Measurements from ENCODE around the gene LRRC25. TPM values are rescaled to one million over a fixed set of nuclear protein-coding genes. Genes with fewer than 3 reads are reported as not detected.
"Not testable (repeated sequence)": the region's sequence is repeated elsewhere in the genome, so short reads cannot be mapped to it uniquely, and the experiment has no call there.

The LRRC25 gene
- total RNA-seq, 2 experiments from 2014 or later = 0.53 to 0.68 TPM

- H3K4me1 Mint-ChIP-seq (ENCODE audit: low read depth) = peaks cover 14% of the 10 kb centered on the region
- no peak for ATAC-seq
- CTCF ChIA-PET = interaction anchor here (0.7 to 8.0 kb wide), 2 partner anchors 27 to 31 kb away, joined by 3 to 122 read pairs; no protein-coding TSS in a partner anchor
These were observed 12.1 kb downstream of the LRRC25 start for GRCh38 chr19:18385359-18385674.

GRCh38 chr19:18384775-18385174 is 12.6 kb downstream of the LRRC25 start:
- CTCF ChIA-PET = no interaction called here
- Mint-ChIP-seq H3K27me3 (ENCODE audit: low read depth) (peaks cover 38% of the 10 kb centered on the region), H3K27ac (no peak overlapping the region), H3K9me3 (ENCODE audit: insufficient read depth) (no peaks in the 10 kb centered on the region), H3K4me3 (no peak overlapping the region), H3K4me1 (ENCODE audit: low read depth) (peaks cover 14% of the 10 kb centered on the region), H3K36me3 (ENCODE audit: low read depth) (no peaks in the 10 kb centered on the region)
- no peak for ATAC-seq
- no peak for DNase-seq
- POLR2A ChIA-PET = interaction anchor here (0.6 kb wide), 1 partner anchor 104 kb away, joined by 3 read pairs; the partner anchor contains the start of gene JUND

More at GRCh38 chr19:18385359-18385674, 12.1 kb downstream of the LRRC25 start:
- Mint-ChIP-seq H3K36me3 (ENCODE audit: low read depth) (no peaks in the 10 kb centered on the region), H3K27ac (no peak overlapping the region), H3K4me3 (no peak overlapping the region), H3K9me3 (ENCODE audit: insufficient read depth) (no peaks in the 10 kb centered on the region), H3K27me3 (ENCODE audit: low read depth) (peaks cover 39% of the 10 kb centered on the region)
- POLR2A ChIA-PET = interaction anchor here (0.6 kb wide), 1 partner anchor 104 kb away, joined by 3 read pairs; the partner anchor contains the start of gene JUND
- DNase-seq = no peak

- CTCF ChIA-PET = interaction anchor here (0.6 kb wide), 1 partner anchor 31 kb away, joined by 3 read pairs; no protein-coding TSS in a partner anchor
- not testable (repeated sequence) for ATAC-seq; H3K4me3 Mint-ChIP-seq; DNase-seq; H3K27ac Mint-ChIP-seq; H3K9me3 Mint-ChIP-seq (ENCODE audit: insufficient read depth); H3K36me3 Mint-ChIP-seq (ENCODE audit: low read depth)
- POLR2A ChIA-PET = interaction anchor here (1.8 kb wide), 1 partner anchor 10 kb away, joined by 5 read pairs; no protein-coding TSS in a partner anchor
- Mint-ChIP-seq H3K4me1 (ENCODE audit: low read depth) (peaks cover 13% of the 10 kb centered on the region), H3K27me3 (ENCODE audit: low read depth) (peaks cover 32% of the 10 kb centered on the region)
These were observed 13.8 kb downstream of the LRRC25 start for GRCh38 chr19:18383622-18384021.

GRCh38 chr19:18380843-18381242 is 16.6 kb downstream of the LRRC25 start:
- CTCF ChIA-PET = interaction anchor here (1.5 to 2.5 kb wide), 4 partner anchors 8 to 188 kb away, joined by 3 to 17 read pairs (median 5); partner anchors contain the start of gene MPV17L2
- peaks cover 16% of the 10 kb centered on the region for H3K27me3 Mint-ChIP-seq (ENCODE audit: low read depth)
- no peaks in the 10 kb centered on the region for H3K4me1 Mint-ChIP-seq (ENCODE audit: low read depth)
- ATAC-seq (no peak), DNase-seq (no peak)
- H3K27ac Mint-ChIP-seq = no peak overlapping the region
- POLR2A ChIA-PET = no interaction called here
- no peaks in the 10 kb centered on the region for H3K36me3 Mint-ChIP-seq (ENCODE audit: low read depth)
- H3K9me3 Mint-ChIP-seq (ENCODE audit: insufficient read depth) = no peaks in the 10 kb centered on the region
- H3K4me3 Mint-ChIP-seq = no peak overlapping the region

- CTCF ChIA-PET = interaction anchor here (1.5 to 2.5 kb wide), 4 partner anchors 9 to 187 kb away, joined by 3 to 17 read pairs (median 5); partner anchors contain the start of gene MPV17L2
- ATAC-seq = no peak
- no peak for DNase-seq
- no peak overlapping the region for H3K27ac Mint-ChIP-seq
- no peaks in the 10 kb centered on the region for H3K4me1 Mint-ChIP-seq (ENCODE audit: low read depth)
- no peak overlapping the region for H3K4me3 Mint-ChIP-seq
- H3K36me3 Mint-ChIP-seq (ENCODE audit: low read depth) = no peaks in the 10 kb centered on the region
- POLR2A ChIA-PET = no interaction called here
- H3K9me3 Mint-ChIP-seq (ENCODE audit: insufficient read depth) = no peaks in the 10 kb centered on the region
- peaks cover 9% of the 10 kb centered on the region for H3K27me3 Mint-ChIP-seq (ENCODE audit: low read depth)
These were observed 17.3 kb downstream of the LRRC25 start for GRCh38 chr19:18379803-18380747.

GRCh38 chr19:18377026-18377425 is 20.4 kb downstream of the LRRC25 start:
- Mint-ChIP-seq H3K4me3 (no peak overlapping the region), H3K27ac (no peak overlapping the region), H3K27me3 (ENCODE audit: low read depth) (peaks cover 5% of the 10 kb centered on the region), H3K9me3 (ENCODE audit: insufficient read depth) (no peaks in the 10 kb centered on the region), H3K4me1 (ENCODE audit: low read depth) (peaks cover 16% of the 10 kb centered on the region), H3K36me3 (ENCODE audit: low read depth) (no peaks in the 10 kb centered on the region)
- ATAC-seq (no peak), DNase-seq (no peak)
- POLR2A ChIA-PET = no interaction called here
- CTCF ChIA-PET = no interaction called here

GRCh38 chr19:18373892-18374629 is 23.4 kb downstream of the LRRC25 start:
- CTCF ChIA-PET = interaction anchor here (0.8 to 1.6 kb wide), 4 partner anchors 14 to 95 kb away, joined by 3 to 15 read pairs (median 4); no protein-coding TSS in a partner anchor
- no peaks in the 10 kb centered on the region for H3K27me3 Mint-ChIP-seq (ENCODE audit: low read depth)
- peak overlapping the region; percentile 82 for H3K27ac Mint-ChIP-seq
- DNase-seq = peak; percentile 87
- H3K9me3 Mint-ChIP-seq (ENCODE audit: insufficient read depth) = no peaks in the 10 kb centered on the region
- ATAC-seq = peak; percentile 88
- no peak overlapping the region for H3K4me3 Mint-ChIP-seq
- no peaks in the 10 kb centered on the region for H3K36me3 Mint-ChIP-seq (ENCODE audit: low read depth)
- peaks cover 16% of the 10 kb centered on the region for H3K4me1 Mint-ChIP-seq (ENCODE audit: low read depth)
- POLR2A ChIA-PET = interaction anchor here (0.6 kb wide), 1 partner anchor 142 kb away, joined by 4 read pairs; no protein-coding TSS in a partner anchor

- no peak overlapping the region for H3K4me3 Mint-ChIP-seq
- peak overlapping the region; percentile 82 for H3K27ac Mint-ChIP-seq
- peaks cover 16% of the 10 kb centered on the region for H3K4me1 Mint-ChIP-seq (ENCODE audit: low read depth)
- ATAC-seq = no peak
- no peaks in the 10 kb centered on the region for H3K9me3 Mint-ChIP-seq (ENCODE audit: insufficient read depth)
- no peaks in the 10 kb centered on the region for H3K27me3 Mint-ChIP-seq (ENCODE audit: low read depth)
- ChIA-PET CTCF (interaction anchor here (0.6 to 1.6 kb wide), 4 partner anchors 14 to 94 kb away, joined by 3 to 15 read pairs (median 4); no protein-coding TSS in a partner anchor), POLR2A (interaction anchor here (0.6 kb wide), 1 partner anchor 142 kb away, joined by 4 read pairs; no protein-coding TSS in a partner anchor)
- no peaks in the 10 kb centered on the region for H3K36me3 Mint-ChIP-seq (ENCODE audit: low read depth)
- DNase-seq = no peak
These were observed 24.0 kb downstream of the LRRC25 start for GRCh38 chr19:18373407-18373891.

- Mint-ChIP-seq H3K36me3 (ENCODE audit: low read depth) (peaks cover 21% of the 10 kb centered on the region), H3K27me3 (ENCODE audit: low read depth) (no peaks in the 10 kb centered on the region), H3K27ac (no peak overlapping the region), H3K4me3 (no peak overlapping the region), H3K9me3 (ENCODE audit: insufficient read depth) (no peaks in the 10 kb centered on the region), H3K4me1 (ENCODE audit: low read depth) (peaks cover 21% of the 10 kb centered on the region)
- CTCF ChIA-PET = interaction anchor here (1.3 kb wide), 1 partner anchor 19 kb away, joined by 3 read pairs; no protein-coding TSS in a partner anchor
- no peak for ATAC-seq
- POLR2A ChIA-PET = no interaction called here
- no peak for DNase-seq
These were observed 28.8 kb downstream of the LRRC25 start for GRCh38 chr19:18368504-18369222.

- no peak for DNase-seq
These were observed 31.4 kb downstream of the LRRC25 start for GRCh38 chr19:18366021-18366435.

More at GRCh38 chr19:18366021-18366435, 31.4 kb downstream of the LRRC25 start:
- peaks cover 18% of the 10 kb centered on the region for H3K4me1 Mint-ChIP-seq (ENCODE audit: low read depth)
- no peaks in the 10 kb centered on the region for H3K9me3 Mint-ChIP-seq (ENCODE audit: insufficient read depth)
- no peak for ATAC-seq
- H3K4me3 Mint-ChIP-seq = no peak overlapping the region
- H3K27ac Mint-ChIP-seq = peak overlapping the region; percentile 55
- CTCF ChIA-PET = interaction anchor here (0.7 to 1.3 kb wide), 4 partner anchors 16 to 88 kb away, joined by 3 to 6 read pairs (median 6); no protein-coding TSS in a partner anchor
- peaks cover 34% of the 10 kb centered on the region for H3K36me3 Mint-ChIP-seq (ENCODE audit: low read depth)
- POLR2A ChIA-PET = no interaction called here
- H3K27me3 Mint-ChIP-seq (ENCODE audit: low read depth) = no peaks in the 10 kb centered on the region
